ENCODE measurements around the gene B4GALT5. TPM values are rescaled to one million over a fixed set of nuclear protein-coding genes. Genes with fewer than 3 reads are reported as not detected.
A peak's percentile ranks its signal among the peaks of the same experiment; 100 is the strongest.

Gene B4GALT5
- total and polyA plus RNA-seq, 7 donors = 32.0 to 284 (median 75.3) TPM

GRCh38 chr20:49587111-49587570, 126.5 kb downstream of the B4GALT5 start:
- DNase-seq (no peak), ATAC-seq (no peak)
- peaks cover 0 to 4% (median 3%) of the 10 kb centered on the region in 3 donors for H3K27me3 ChIP-seq (ENCODE audit: insufficient read depth in 3 of 3, low read length in 2 of 3)
- peaks cover 6% of the 10 kb centered on the region for H3K9me3 ChIP-seq
- intact Hi-C loops (cut with DNase I) = no loop called here
- no peaks in the 10 kb centered on the region for H3K36me3 ChIP-seq (ENCODE audit: insufficient read depth in 1 of 2, low read depth in 1 of 2)
- TF ChIP-seq CTCF (IDR thresholded peaks at IDR 0.05) = no peak
- H3K4me1 ChIP-seq = no peaks in the 10 kb centered on the region
- WGBS, 3 donors = 46 to 59% (median 52%) methylated on average over 10 of the region's 10 CpGs
- no peak overlapping the region for H3K4me3 ChIP-seq
- H3K27ac ChIP-seq = no peak overlapping the region

- H3K4me1 ChIP-seq = no peaks in the 10 kb centered on the region
- WGBS, 3 donors = 89 to 91% (median 89%) methylated on average over 9 of the region's 9 CpGs
- H3K27ac ChIP-seq = no peak overlapping the region
- peaks cover 8% of the 10 kb centered on the region for H3K9me3 ChIP-seq
- intact Hi-C loops (cut with DNase I) = no loop called here
- H3K36me3 ChIP-seq (ENCODE audit: insufficient read depth in 1 of 2, low read depth in 1 of 2) = no peaks in the 10 kb centered on the region
- H3K27me3 ChIP-seq (ENCODE audit: insufficient read depth in 3 of 3, low read length in 2 of 3) = peaks cover 0 to 4% (median 3%) of the 10 kb centered on the region in 3 donors
- no peak for ATAC-seq
- no peak overlapping the region for H3K4me3 ChIP-seq
- no peak for DNase-seq
- no peak for TF ChIP-seq CTCF (IDR thresholded peaks at IDR 0.05)
Observed at GRCh38 chr20:49585585-49586245, 128.0 kb downstream of the B4GALT5 start.

GRCh38 chr20:49584418-49585382, 129.0 kb downstream of the B4GALT5 start:
- 75 to 80% (median 75%) methylated on average over 14 of the region's 14 CpGs for WGBS, 3 donors
- TF ChIP-seq CTCF (IDR thresholded peaks at IDR 0.05) = no peak
- peak in 1 of 4 donors; percentile 19 for ATAC-seq

GRCh38 chr20:49583669-49584417, 129.8 kb downstream of the B4GALT5 start:
- DNase-seq (peak; percentile 81 to 88), ATAC-seq (peak; percentile 74 to 85 (median 84))
- Histone ChIP-seq H3K27ac (peak overlapping the region; percentile 23), H3K36me3 (ENCODE audit: insufficient read depth in 1 of 2, low read depth in 1 of 2) (no peaks in the 10 kb centered on the region), H3K4me3 (no peak overlapping the region), H3K27me3 (ENCODE audit: insufficient read depth in 3 of 3, low read length in 2 of 3) (peaks cover 0 to 5% (median 3%) of the 10 kb centered on the region in 3 donors), H3K9me3 (peaks cover 8% of the 10 kb centered on the region), H3K4me1 (no peaks in the 10 kb centered on the region)
- intact Hi-C loops (cut with DNase I) = no loop called here
- WGBS, 3 donors = 29 to 40% (median 30%) methylated on average over 12 of the region's 12 CpGs
- no peak for TF ChIP-seq CTCF (IDR thresholded peaks at IDR 0.05)

More at GRCh38 chr20:49584418-49585382, 129.0 kb downstream of the B4GALT5 start:
- Histone ChIP-seq H3K9me3 (peaks cover 8% of the 10 kb centered on the region), H3K27ac (no peak overlapping the region), H3K27me3 (ENCODE audit: insufficient read depth in 3 of 3, low read length in 2 of 3) (peaks cover 0 to 5% (median 3%) of the 10 kb centered on the region in 3 donors), H3K36me3 (ENCODE audit: insufficient read depth in 1 of 2, low read depth in 1 of 2) (no peaks in the 10 kb centered on the region), H3K4me3 (no peak overlapping the region), H3K4me1 (no peaks in the 10 kb centered on the region)
- intact Hi-C loops (cut with DNase I) = no loop called here
- DNase-seq = peak in 1 of 2 donors; percentile 49

Measured in psoas muscle (tissue), 8 donors.